Activated T-helper 2 cell treated with anti-CD3 and anti-CD28 coated beads, Interferon-gamma antibody, Interleukin-2, Interleukin-4, amounts not matched to agents 10 μg/mL and 5 μg/mL and 100 μg/mL, durations not matched to agents 14 hours and 24 hours and 36 hours (primary cell): ENCODE data around the gene KCNMB4. TPM values are rescaled to one million over a fixed set of nuclear protein-coding genes. Genes with fewer than 3 reads are reported as not detected.

Experiments used
- DNase-seq: peaks from one replicate; pipeline ENCODE4 v3.0.0; 2021; ENCODE audit warnings: low spot score
- H3K27ac Mint-ChIP-seq: one replicate; pipeline ENCODE4 v1.8.0; 2021; ENCODE audit warnings: mixed read lengths
- H3K27me3 Mint-ChIP-seq: one replicate; pipeline ENCODE4 v1.8.0; 2021; ENCODE audit warnings: low read depth, mixed read lengths
- H3K36me3 Mint-ChIP-seq: one replicate; pipeline ENCODE4 v1.8.0; 2021; ENCODE audit warnings: low read depth, mixed read lengths
- H3K4me1 Mint-ChIP-seq: one replicate; pipeline ENCODE4 v1.8.0; 2021; ENCODE audit warnings: low read depth, mixed read lengths
- H3K4me3 Mint-ChIP-seq: one replicate; pipeline ENCODE4 v1.8.0; 2021; ENCODE audit warnings: low read depth, mild to moderate bottlenecking, moderate library complexity, mixed read lengths
- H3K9me3 Mint-ChIP-seq: one replicate; pipeline ENCODE4 v1.8.0; 2021; ENCODE audit warnings: mixed read lengths
- intact Hi-C: fragments of 100-400 bp; cut with micrococcal nuclease; formaldehyde crosslinking; loops from one replicate; pipeline ENCODE4 v1.15.1; 2023
- total RNA-seq: library from RNA; stranded (reverse); gene quantifications from 2 replicates; pipeline ENCODE4 v1.2.3, GENCODE V29; 2022

Gene KCNMB4
- total RNA-seq, 1 donor from 2014 or later: 0.55 TPM

- H3K4me3 Mint-ChIP-seq: no peak overlapping the region
- H3K36me3 Mint-ChIP-seq: peaks cover 22% of the 10 kb centered on the region
- H3K4me1 Mint-ChIP-seq: no peaks in the 10 kb centered on the region
- no peak for DNase-seq
- H3K27me3 Mint-ChIP-seq: no peaks in the 10 kb centered on the region
- no peaks in the 10 kb centered on the region for H3K9me3 Mint-ChIP-seq
- no peak overlapping the region for H3K27ac Mint-ChIP-seq
- intact Hi-C loops: no loop called here
Observed at GRCh38 chr12:70354787-70355186, 11.3 kb upstream of the KCNMB4 start.

GRCh38 chr12:70355972-70356371 is 10.1 kb upstream of the KCNMB4 start:
- DNase-seq: no peak
- H3K36me3 Mint-ChIP-seq: peaks cover 22% of the 10 kb centered on the region
- intact Hi-C loops: no loop called here
- no peak overlapping the region for H3K27ac Mint-ChIP-seq
- H3K4me3 Mint-ChIP-seq: no peak overlapping the region
- H3K27me3 Mint-ChIP-seq: no peaks in the 10 kb centered on the region
- H3K9me3 Mint-ChIP-seq: no peaks in the 10 kb centered on the region
- no peaks in the 10 kb centered on the region for H3K4me1 Mint-ChIP-seq

- Mint-ChIP-seq H3K27me3 (peaks cover 10% of the 10 kb centered on the region), H3K4me3 (no peak overlapping the region), H3K27ac (no peak overlapping the region), H3K9me3 (no peaks in the 10 kb centered on the region), H3K36me3 (peaks cover 6% of the 10 kb centered on the region), H3K4me1 (peaks cover 3% of the 10 kb centered on the region)
- intact Hi-C loops: loop anchor here (10.0 kb wide), 2 partner anchors 625 to 1325 kb away; partner anchors contain the start of genes RAB3IP and TMEM19
- DNase-seq: no peak
Observed at GRCh38 chr12:70359458-70360197, 6.5 kb upstream of the KCNMB4 start.

GRCh38 chr12:70360218-70360617 is 5.9 kb upstream of the KCNMB4 start:
- H3K27me3 Mint-ChIP-seq: peaks cover 16% of the 10 kb centered on the region
- no peak overlapping the region for H3K27ac Mint-ChIP-seq

GRCh38 chr12:70364695-70365397 is 1.2 kb upstream of the KCNMB4 start:
- DNase-seq: no peak
- Mint-ChIP-seq H3K27me3 (peaks cover 33% of the 10 kb centered on the region), H3K4me3 (peak overlapping the region; percentile 58), H3K9me3 (no peaks in the 10 kb centered on the region), H3K4me1 (peaks cover 21% of the 10 kb centered on the region), H3K36me3 (no peaks in the 10 kb centered on the region), H3K27ac (no peak overlapping the region)
- intact Hi-C loops: loop anchor here (10.0 kb wide), 2 partner anchors 630 to 1320 kb away; partner anchors contain the start of genes RAB3IP and TMEM19

More at GRCh38 chr12:70360218-70360617, 5.9 kb upstream of the KCNMB4 start:
- Mint-ChIP-seq H3K4me1 (peaks cover 9% of the 10 kb centered on the region), H3K36me3 (no peaks in the 10 kb centered on the region), H3K4me3 (no peak overlapping the region), H3K9me3 (no peaks in the 10 kb centered on the region)
- intact Hi-C loops: loop anchor here (10.0 kb wide), 2 partner anchors 625 to 1325 kb away; partner anchors contain the start of genes RAB3IP and TMEM19
- DNase-seq: no peak

GRCh38 chr12:70365398-70365647 is 767 bp upstream of the KCNMB4 start:
- intact Hi-C loops: loop anchor here (10.0 kb wide), 2 partner anchors 631 to 1319 kb away; partner anchors contain the start of genes RAB3IP and TMEM19
- no peak overlapping the region for H3K27ac Mint-ChIP-seq

GRCh38 chr12:70366581-70367257 is 629 bp downstream of the KCNMB4 start:
- no peaks in the 10 kb centered on the region for H3K36me3 Mint-ChIP-seq
- H3K27ac Mint-ChIP-seq: no peak overlapping the region
- H3K4me3 Mint-ChIP-seq: peak overlapping the region; percentile 87
- H3K9me3 Mint-ChIP-seq: no peaks in the 10 kb centered on the region
- peaks cover 21% of the 10 kb centered on the region for H3K4me1 Mint-ChIP-seq
- peaks cover 33% of the 10 kb centered on the region for H3K27me3 Mint-ChIP-seq
- peak; percentile 48 for DNase-seq
- intact Hi-C loops: loop anchor here (1.0 to 10.0 kb wide), 3 partner anchors 123 to 1318 kb away; partner anchors contain the start of genes CNOT2, RAB3IP and TMEM19

More at GRCh38 chr12:70365398-70365647, 767 bp upstream of the KCNMB4 start:
- H3K36me3 Mint-ChIP-seq: no peaks in the 10 kb centered on the region
- H3K4me3 Mint-ChIP-seq: peak overlapping the region; percentile 58
- H3K9me3 Mint-ChIP-seq: no peaks in the 10 kb centered on the region
- peaks cover 21% of the 10 kb centered on the region for H3K4me1 Mint-ChIP-seq
- peaks cover 33% of the 10 kb centered on the region for H3K27me3 Mint-ChIP-seq
- DNase-seq: no peak

- intact Hi-C loops: loop anchor here (10.0 kb wide), 2 partner anchors 633 to 1317 kb away; partner anchors contain the start of genes RAB3IP and TMEM19
- H3K27ac Mint-ChIP-seq: no peak overlapping the region
- no peaks in the 10 kb centered on the region for H3K9me3 Mint-ChIP-seq
- peaks cover 33% of the 10 kb centered on the region for H3K27me3 Mint-ChIP-seq
- peaks cover 21% of the 10 kb centered on the region for H3K4me1 Mint-ChIP-seq
- H3K36me3 Mint-ChIP-seq: no peaks in the 10 kb centered on the region
- DNase-seq: no peak
- H3K4me3 Mint-ChIP-seq: peak overlapping the region; percentile 87
Observed at GRCh38 chr12:70367258-70368141, 1.4 kb downstream of the KCNMB4 start.

- intact Hi-C loops: no loop called here
Observed at GRCh38 chr12:70372881-70373280, 6.8 kb downstream of the KCNMB4 start.

GRCh38 chr12:70379846-70380245 is 13.8 kb downstream of the KCNMB4 start:
- no peaks in the 10 kb centered on the region for H3K27me3 Mint-ChIP-seq
- no peaks in the 10 kb centered on the region for H3K9me3 Mint-ChIP-seq
- no peak overlapping the region for H3K4me3 Mint-ChIP-seq
- peaks cover 6% of the 10 kb centered on the region for H3K4me1 Mint-ChIP-seq
- DNase-seq: no peak
- H3K36me3 Mint-ChIP-seq: peaks cover 2% of the 10 kb centered on the region
- intact Hi-C loops: no loop called here
- no peak overlapping the region for H3K27ac Mint-ChIP-seq

More at GRCh38 chr12:70372881-70373280, 6.8 kb downstream of the KCNMB4 start:
- H3K4me1 Mint-ChIP-seq: no peaks in the 10 kb centered on the region
- DNase-seq: no peak
- peaks cover 3% of the 10 kb centered on the region for H3K27me3 Mint-ChIP-seq
- no peaks in the 10 kb centered on the region for H3K9me3 Mint-ChIP-seq
- no peaks in the 10 kb centered on the region for H3K36me3 Mint-ChIP-seq
- no peak overlapping the region for H3K27ac Mint-ChIP-seq
- no peak overlapping the region for H3K4me3 Mint-ChIP-seq

- intact Hi-C loops: no loop called here
- Mint-ChIP-seq H3K27me3 (peaks cover 2% of the 10 kb centered on the region), H3K4me3 (no peak overlapping the region), H3K4me1 (peaks cover 6% of the 10 kb centered on the region), H3K36me3 (no peaks in the 10 kb centered on the region), H3K9me3 (no peaks in the 10 kb centered on the region), H3K27ac (no peak overlapping the region)
- no peak for DNase-seq
Observed at GRCh38 chr12:70383484-70383883, 17.4 kb downstream of the KCNMB4 start.

- DNase-seq: no peak
- Mint-ChIP-seq H3K9me3 (no peaks in the 10 kb centered on the region), H3K27me3 (peaks cover 2% of the 10 kb centered on the region), H3K36me3 (no peaks in the 10 kb centered on the region), H3K27ac (no peak overlapping the region), H3K4me3 (no peak overlapping the region), H3K4me1 (peaks cover 6% of the 10 kb centered on the region)
- intact Hi-C loops: no loop called here
Observed at GRCh38 chr12:70383886-70384285, 17.8 kb downstream of the KCNMB4 start.
